Glutamatergic neuron (in vitro differentiated cells): ENCODE data around the gene ZNF407. TPM values are rescaled to one million over a fixed set of nuclear protein-coding genes. Genes with fewer than 3 reads are reported as not detected.

Experiments used
- DNase-seq: peaks from one replicate; pipeline ENCODE4 v3.0.0; 2022
- H3K27ac Mint-ChIP-seq: one replicate; pipeline ENCODE4 v1.8.0; 2020; ENCODE audit warnings: mild to moderate bottlenecking, mixed read lengths, inconsistent platforms; ENCODE audit not compliant: unreplicated experiment
- H3K27me3 Mint-ChIP-seq: one replicate; pipeline ENCODE4 v1.8.0; 2020; ENCODE audit warnings: mild to moderate bottlenecking, moderate library complexity, mixed read lengths, inconsistent platforms; ENCODE audit not compliant: unreplicated experiment
- H3K36me3 Mint-ChIP-seq: one replicate; pipeline ENCODE4 v1.8.0; 2020; ENCODE audit warnings: mild to moderate bottlenecking, mixed read lengths, inconsistent platforms; ENCODE audit not compliant: unreplicated experiment
- H3K4me1 Mint-ChIP-seq: one replicate; pipeline ENCODE4 v1.8.0; 2020; ENCODE audit warnings: mild to moderate bottlenecking, low read depth, mixed read lengths, inconsistent platforms; ENCODE audit not compliant: unreplicated experiment
- H3K4me3 Mint-ChIP-seq: one replicate; pipeline ENCODE4 v1.8.0; 2020; ENCODE audit warnings: mild to moderate bottlenecking, mixed read lengths, inconsistent platforms; ENCODE audit not compliant: unreplicated experiment
- H3K9me3 Mint-ChIP-seq: one replicate; pipeline ENCODE4 v1.8.0; 2020; ENCODE audit warnings: mild to moderate bottlenecking, moderate library complexity, mixed read lengths, inconsistent platforms; ENCODE audit not compliant: unreplicated experiment
- total RNA-seq: library from RNA; stranded (reverse); fragmentation: NEBNext Ultra II Directional; extraction: Animal tissue kit (Norgen Biotek cat#: 25700); gene quantifications from one replicate; pipeline ENCODE4 v1.2.1, GENCODE V29; 2021; ENCODE audit not compliant: unreplicated experiment
- TF ChIP-seq, protein P1 (sequence below): fragments of 200-600 bp; sonication (generic); IDR thresholded peaks from one replicate; pipeline ENCODE4 v1.5.0; 2021; ENCODE audit not compliant: partially characterized antibody, unreplicated experiment

Gene ZNF407
- total RNA-seq, 1 donor from 2014 or later, result 15.8 TPM

DNA sequence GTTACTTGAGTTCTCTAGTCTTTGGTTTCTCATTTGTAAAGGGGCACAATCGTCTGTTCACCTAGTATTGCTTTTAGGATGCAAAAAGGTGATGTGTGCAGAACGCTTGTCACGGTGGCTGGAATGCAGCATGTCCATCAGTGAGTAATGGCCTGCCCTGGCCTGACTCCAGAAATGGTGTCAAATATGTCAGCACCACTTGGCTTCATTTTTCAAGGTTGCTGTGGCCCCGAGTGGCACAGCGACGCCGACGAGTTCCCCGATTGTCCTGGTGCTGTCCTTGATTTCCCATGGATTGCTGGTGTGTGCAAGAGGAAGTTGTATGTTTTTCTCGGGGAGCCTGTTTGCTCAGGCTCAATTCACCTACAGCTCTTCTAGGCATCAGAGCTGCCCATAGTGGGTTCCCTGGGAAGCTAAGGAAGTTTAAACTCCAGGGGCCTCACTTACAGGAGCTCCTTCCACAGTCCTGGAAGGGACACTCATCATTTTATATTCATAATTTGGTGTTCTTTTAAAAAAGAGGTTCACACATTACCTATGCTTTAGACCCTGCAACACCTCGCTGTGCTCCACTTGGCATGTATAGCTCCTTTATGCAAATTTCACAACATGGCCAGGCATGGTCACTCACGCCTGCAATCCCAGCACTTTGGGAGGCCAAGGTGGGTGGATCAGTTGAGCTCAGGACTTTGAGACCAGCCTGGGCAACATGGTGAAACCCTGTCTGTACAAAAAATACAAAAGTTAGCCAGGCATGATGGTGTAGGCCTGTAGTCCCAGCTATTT, 25.6 kb upstream of the ZNF407 start:
- Mint-ChIP-seq H3K4me3 (no peak overlapping the region), H3K27ac (no peak overlapping the region), H3K36me3 (peaks cover 2% of the 10 kb centered on the region), H3K27me3 (peaks cover 2% of the 10 kb centered on the region), H3K9me3 (peaks cover 5% of the 10 kb centered on the region), H3K4me1 (peaks cover 2% of the 10 kb centered on the region)
- DNase-seq, result no peak
- TF ChIP-seq, protein P1, sequence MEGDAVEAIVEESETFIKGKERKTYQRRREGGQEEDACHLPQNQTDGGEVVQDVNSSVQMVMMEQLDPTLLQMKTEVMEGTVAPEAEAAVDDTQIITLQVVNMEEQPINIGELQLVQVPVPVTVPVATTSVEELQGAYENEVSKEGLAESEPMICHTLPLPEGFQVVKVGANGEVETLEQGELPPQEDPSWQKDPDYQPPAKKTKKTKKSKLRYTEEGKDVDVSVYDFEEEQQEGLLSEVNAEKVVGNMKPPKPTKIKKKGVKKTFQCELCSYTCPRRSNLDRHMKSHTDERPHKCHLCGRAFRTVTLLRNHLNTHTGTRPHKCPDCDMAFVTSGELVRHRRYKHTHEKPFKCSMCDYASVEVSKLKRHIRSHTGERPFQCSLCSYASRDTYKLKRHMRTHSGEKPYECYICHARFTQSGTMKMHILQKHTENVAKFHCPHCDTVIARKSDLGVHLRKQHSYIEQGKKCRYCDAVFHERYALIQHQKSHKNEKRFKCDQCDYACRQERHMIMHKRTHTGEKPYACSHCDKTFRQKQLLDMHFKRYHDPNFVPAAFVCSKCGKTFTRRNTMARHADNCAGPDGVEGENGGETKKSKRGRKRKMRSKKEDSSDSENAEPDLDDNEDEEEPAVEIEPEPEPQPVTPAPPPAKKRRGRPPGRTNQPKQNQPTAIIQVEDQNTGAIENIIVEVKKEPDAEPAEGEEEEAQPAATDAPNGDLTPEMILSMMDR, result no peak

DNA sequence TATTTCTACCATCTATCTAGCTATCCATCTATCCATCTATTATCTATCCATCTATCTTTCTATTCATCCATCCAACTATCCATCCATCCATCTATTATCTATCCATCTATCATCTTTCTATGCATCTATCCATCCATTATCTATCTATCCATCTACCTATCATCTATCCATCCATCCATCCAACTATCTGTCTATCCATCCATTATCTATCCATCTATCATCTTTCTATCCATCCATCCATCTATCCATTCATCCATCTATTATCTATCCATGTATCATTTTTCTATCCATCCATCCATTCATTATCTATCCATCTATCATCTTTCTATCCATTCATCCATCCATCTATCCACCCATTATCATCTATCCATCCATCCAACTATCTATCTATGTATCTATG, 24.6 kb upstream of the ZNF407 start:
- TF ChIP-seq, protein P1, result no peak
- no peak overlapping the region for H3K27ac Mint-ChIP-seq

DNA sequence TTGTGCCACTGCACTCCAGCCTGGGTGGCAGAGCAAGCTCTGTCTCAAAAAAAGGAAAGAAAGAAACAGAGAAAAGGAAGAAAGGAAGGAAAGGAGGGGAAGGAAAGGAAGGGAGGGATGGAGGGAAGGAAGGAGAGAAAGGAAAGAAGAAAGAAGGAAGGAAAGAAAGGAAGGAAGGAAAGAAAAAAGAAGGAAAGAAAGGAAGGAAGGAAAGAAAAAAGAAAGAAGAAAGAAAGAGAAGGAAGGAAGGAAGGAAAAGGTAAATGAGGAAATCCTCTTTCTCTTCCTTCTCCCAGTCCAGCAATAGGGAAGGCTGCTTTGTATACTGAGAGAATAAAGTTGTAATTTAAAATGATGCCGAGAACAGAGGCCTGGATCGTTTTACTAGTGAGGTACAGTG, 22.8 kb upstream of the ZNF407 start:
- Mint-ChIP-seq H3K36me3 (no peaks in the 10 kb centered on the region), H3K9me3 (no peaks in the 10 kb centered on the region), H3K4me3 (no peak overlapping the region), H3K27me3 (peaks cover 4% of the 10 kb centered on the region), H3K27ac (no peak overlapping the region), H3K4me1 (no peaks in the 10 kb centered on the region)
- DNase-seq, result no peak
- TF ChIP-seq, protein P1, result no peak

More for the DNA sequence above, 24.6 kb upstream of the ZNF407 start:
- Mint-ChIP-seq H3K36me3 (no peaks in the 10 kb centered on the region), H3K9me3 (peaks cover 3% of the 10 kb centered on the region), H3K27me3 (peaks cover 2% of the 10 kb centered on the region), H3K4me1 (peaks cover 2% of the 10 kb centered on the region), H3K4me3 (no peak overlapping the region)
- DNase-seq, result no peak

DNA sequence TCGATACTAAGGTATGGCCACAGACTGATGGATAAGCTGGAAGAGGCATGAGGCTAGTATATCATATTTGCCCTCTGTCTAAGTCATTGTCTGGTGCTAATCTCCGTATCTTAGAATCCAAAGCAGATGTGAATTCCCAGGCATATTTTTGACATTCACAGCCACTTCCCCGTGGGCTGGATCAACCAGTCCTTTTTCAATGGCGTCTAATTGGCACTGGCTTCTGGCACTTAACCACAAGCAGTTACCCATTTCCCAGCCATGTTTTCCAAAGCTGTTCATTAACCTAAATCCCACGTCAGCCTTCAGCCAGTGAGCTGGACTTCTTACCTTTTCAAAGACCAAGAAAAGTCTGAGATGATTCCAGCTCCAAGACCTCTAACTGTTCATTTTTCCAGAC, 20.7 kb upstream of the ZNF407 start:
- no peak overlapping the region for H3K4me3 Mint-ChIP-seq
- no peaks in the 10 kb centered on the region for H3K4me1 Mint-ChIP-seq
- H3K27me3 Mint-ChIP-seq, result peaks cover 2% of the 10 kb centered on the region
- DNase-seq, result no peak
- TF ChIP-seq, protein P1, result no peak
- H3K9me3 Mint-ChIP-seq, result peaks cover 2% of the 10 kb centered on the region
- no peak overlapping the region for H3K27ac Mint-ChIP-seq
- no peaks in the 10 kb centered on the region for H3K36me3 Mint-ChIP-seq

DNA sequence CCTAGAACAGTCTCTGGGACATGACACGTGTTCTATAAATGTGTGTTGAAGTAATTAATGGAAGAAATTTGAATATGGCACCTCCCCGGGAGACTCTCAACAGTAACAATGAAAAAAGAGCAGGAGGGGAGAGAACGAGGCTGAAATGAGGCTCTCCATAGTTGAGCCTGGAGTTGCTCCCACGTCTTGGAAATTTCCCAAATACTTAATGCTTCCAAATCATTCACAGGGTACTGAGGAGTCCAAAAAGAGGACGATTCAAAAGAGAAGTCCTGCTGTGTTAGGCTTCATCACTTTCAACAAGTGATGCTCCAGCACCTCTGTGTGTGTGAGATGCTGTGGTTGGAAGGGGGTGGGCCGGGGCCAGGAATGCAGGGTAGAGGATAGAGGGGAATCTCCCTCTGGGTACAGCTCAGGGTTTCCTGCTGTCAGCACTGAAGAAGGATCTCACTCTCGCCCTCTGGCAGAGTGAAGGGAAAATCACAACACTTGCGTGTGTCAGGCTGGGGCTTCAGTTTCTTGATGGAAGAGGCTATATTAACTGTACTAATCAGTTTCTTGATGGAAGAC, 18.1 kb upstream of the ZNF407 start:
- H3K4me3 Mint-ChIP-seq, result no peak overlapping the region

More for the DNA sequence above, 18.1 kb upstream of the ZNF407 start:
- no peak overlapping the region for H3K27ac Mint-ChIP-seq
- no peak for DNase-seq
- no peaks in the 10 kb centered on the region for H3K36me3 Mint-ChIP-seq
- TF ChIP-seq, protein P1, result no peak
- H3K27me3 Mint-ChIP-seq, result peaks cover 2% of the 10 kb centered on the region
- no peaks in the 10 kb centered on the region for H3K4me1 Mint-ChIP-seq
- H3K9me3 Mint-ChIP-seq, result peaks cover 2% of the 10 kb centered on the region
